Esophagus (tissue), 2 donors: ENCODE data around the gene IRX3. TPM values are rescaled to one million over a fixed set of nuclear protein-coding genes. Genes with fewer than 3 reads are reported as not detected.

Experiments used
- H3K27ac ChIP-seq, 2 donors: one replicate each; pipeline ENCODE4 v1.5.1; 2013; ENCODE audit warnings: low read depth in 2 of 2, mild to moderate bottlenecking in 2 of 2, inconsistent platforms in 1 of 2, low read length in 1 of 2, moderate library complexity in 1 of 2
- H3K27me3 ChIP-seq, 2 donors: one replicate each; pipeline ENCODE4 v1.6.1; 2013; ENCODE audit warnings: low read length in 2 of 2, control low read depth in 1 of 2, mild to moderate bottlenecking in 1 of 2; ENCODE audit not compliant: insufficient read depth in 2 of 2, control insufficient read depth in 1 of 2
- H3K36me3 ChIP-seq, 2 donors: one replicate each; pipeline ENCODE4 v1.6.1; 2013; ENCODE audit warnings: low read length in 1 of 2; ENCODE audit not compliant: control insufficient read depth in 2 of 2, insufficient read depth in 2 of 2
- H3K4me1 ChIP-seq, 2 donors: one replicate each; pipeline ENCODE4 v1.6.1; 2013; ENCODE audit warnings: low read length in 1 of 2; ENCODE audit not compliant: control insufficient read depth in 2 of 2, insufficient read depth in 2 of 2
- H3K4me3 ChIP-seq, 2 donors: one replicate each; pipeline ENCODE4 v1.5.1; 2013; ENCODE audit warnings: low read length in 2 of 2, mild to moderate bottlenecking in 2 of 2, low read depth in 1 of 2, moderate library complexity in 1 of 2
- H3K9me3 ChIP-seq, 2 donors: one replicate each; pipeline ENCODE4 v1.6.1; 2013; ENCODE audit warnings: mild to moderate bottlenecking in 2 of 2, low read depth in 1 of 2, low read length in 1 of 2, moderate library complexity in 1 of 2; ENCODE audit not compliant: control insufficient read depth in 2 of 2, insufficient read depth in 1 of 2
- WGBS, 2 donors: extraction: QIAGEN DNeasy Blood & Tissue Kit; methylation state at CpG; one replicate each; pipeline ENCODE4 v1.1.7; 2013; 5-methylcytosine and 5-hydroxymethylcytosine counted together
- polyA plus RNA-seq, 2 donors: library from polyadenylated mRNA; stranded (reverse); fragments of 200-250 nt; gene quantifications; one replicate each; pipeline ENCODE4 v1.2.3, GENCODE V29; 2013
- donor health status: healthy with polysubstance abuse.
- donor health status: Bipolar disorder and iron deficiency.

The IRX3 gene
- polyA plus RNA-seq, 2 donors = 12.3 to 20.2 TPM

DNA sequence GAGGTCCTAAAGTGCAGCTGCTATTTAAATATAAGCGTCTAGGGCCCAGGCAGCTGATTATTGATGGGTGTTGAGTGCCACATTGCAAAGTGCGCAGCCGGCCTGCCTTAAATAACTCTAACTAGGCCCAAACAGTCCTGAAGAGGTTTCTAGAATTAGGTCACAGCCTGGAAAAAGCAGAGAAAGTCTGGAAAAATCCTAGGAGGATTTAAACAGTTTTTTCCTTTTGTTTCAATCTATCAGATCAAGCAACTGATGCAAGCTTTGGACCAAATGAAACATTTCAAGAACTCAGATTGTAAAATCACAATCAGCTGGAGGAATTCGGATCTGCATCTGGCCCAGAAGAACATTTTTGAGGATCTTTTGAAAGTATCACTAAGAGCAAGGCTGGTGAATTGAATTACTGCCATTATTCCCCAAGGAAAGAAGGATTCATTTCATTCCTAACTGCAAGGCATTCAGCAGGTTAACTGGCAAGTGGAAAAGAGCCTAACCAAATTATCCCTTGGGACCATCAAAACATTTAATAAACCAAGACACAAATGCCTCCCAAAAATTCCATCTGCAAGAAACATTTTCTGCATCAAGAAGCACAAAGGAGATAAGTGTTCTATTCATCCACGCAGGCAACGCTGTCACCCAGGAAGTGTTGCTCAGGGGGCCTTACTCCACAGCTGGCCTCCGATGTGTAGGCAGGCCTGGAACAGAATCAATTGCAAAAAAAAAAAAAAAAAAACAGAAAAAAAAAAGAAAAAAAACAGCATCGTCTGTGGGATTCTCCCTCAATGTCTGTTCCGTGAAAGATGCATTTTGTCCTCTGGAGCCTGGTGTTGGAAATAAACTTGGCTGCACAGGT, 46.1 kb downstream of the IRX3 start:
- no peaks in the 10 kb centered on the region for H3K27me3 ChIP-seq
- no peak overlapping the region for H3K27ac ChIP-seq
- peaks cover 0 to 2% of the 10 kb centered on the region in 2 donors for H3K4me1 ChIP-seq
- no peaks in the 10 kb centered on the region for H3K36me3 ChIP-seq
- H3K4me3 ChIP-seq = no peak overlapping the region
- no peaks in the 10 kb centered on the region for H3K9me3 ChIP-seq
- 69 to 74% methylated on average over 9 of the region's 9 CpGs for WGBS, 2 donors

DNA sequence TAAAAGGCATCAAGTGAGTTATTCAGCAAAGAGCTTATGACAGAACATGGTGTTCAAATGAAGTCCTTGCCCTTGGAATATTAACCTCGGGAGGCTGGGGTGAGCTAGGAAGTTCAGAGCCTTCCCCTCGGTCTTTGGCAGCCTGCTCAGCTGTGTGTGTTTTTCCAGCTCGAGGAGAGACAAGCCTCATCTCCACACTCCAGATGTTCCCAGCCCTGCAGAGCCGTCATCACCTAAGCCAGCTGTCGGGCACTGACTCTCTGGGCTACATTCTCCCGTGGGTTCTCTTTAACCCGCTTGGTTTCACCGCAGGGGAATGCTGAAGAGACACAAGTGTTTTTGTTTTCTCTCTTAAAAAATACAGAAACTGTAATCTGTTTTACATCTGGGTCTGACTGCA, 47.1 kb downstream of the IRX3 start:
- no peaks in the 10 kb centered on the region for H3K27me3 ChIP-seq
- peaks cover 0 to 2% of the 10 kb centered on the region in 2 donors for H3K4me1 ChIP-seq

DNA sequence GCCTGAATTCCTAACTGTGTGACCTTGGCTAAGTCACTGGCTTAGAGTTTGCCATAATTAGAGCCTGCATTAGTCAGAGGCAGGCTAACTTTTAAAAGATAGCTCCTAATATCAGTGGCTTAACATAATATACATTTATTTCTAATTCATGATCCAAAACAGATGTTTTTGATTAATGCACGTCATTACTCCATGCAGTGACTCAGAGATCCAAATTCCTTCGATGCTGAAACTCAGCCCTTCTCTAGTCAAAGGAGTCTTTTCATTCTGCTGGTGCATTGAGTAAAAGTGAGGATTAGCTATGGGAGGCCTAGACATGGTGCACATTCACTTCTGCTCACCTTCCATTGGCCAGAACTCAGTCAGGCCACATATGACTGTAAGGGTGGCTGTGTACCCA, 49.8 kb downstream of the IRX3 start:
- Histone ChIP-seq H3K27ac (no peak overlapping the region), H3K27me3 (no peaks in the 10 kb centered on the region)
- WGBS, 2 donors = 50 to 60% methylated on average over 2 of the region's 2 CpGs

More for the DNA sequence above, 47.1 kb downstream of the IRX3 start:
- no peaks in the 10 kb centered on the region for H3K9me3 ChIP-seq
- no peaks in the 10 kb centered on the region for H3K36me3 ChIP-seq
- no peak overlapping the region for H3K27ac ChIP-seq
- 66 to 67% methylated on average over 8 of the region's 8 CpGs for WGBS, 2 donors
- no peak overlapping the region for H3K4me3 ChIP-seq

DNA sequence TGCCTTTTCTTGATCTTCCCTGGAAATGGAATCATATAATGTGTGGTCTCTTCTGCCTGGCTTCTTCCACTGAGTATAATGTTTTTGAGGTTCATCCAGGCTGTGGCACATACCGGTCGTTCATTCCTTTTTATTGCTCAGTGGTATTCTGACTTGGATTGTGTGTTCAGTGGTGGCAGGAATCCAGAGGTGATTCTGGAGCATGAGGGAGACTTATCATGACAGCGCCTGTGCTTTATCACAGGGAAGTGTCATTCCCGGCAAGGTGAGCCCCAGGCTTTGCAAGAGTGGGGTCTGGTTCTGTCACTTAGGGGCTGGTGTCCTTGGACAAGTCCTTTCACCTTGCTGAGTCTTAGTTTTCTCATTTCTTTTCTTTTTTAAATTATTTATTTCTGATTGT, 53.0 kb downstream of the IRX3 start:
- no peaks in the 10 kb centered on the region for H3K27me3 ChIP-seq
- no peak overlapping the region for H3K4me3 ChIP-seq
- no peak overlapping the region for H3K27ac ChIP-seq
- H3K36me3 ChIP-seq = no peaks in the 10 kb centered on the region
- no peaks in the 10 kb centered on the region for H3K9me3 ChIP-seq
- WGBS, 2 donors = 69 to 73% methylated on average over 4 of the region's 4 CpGs
- no peaks in the 10 kb centered on the region for H3K4me1 ChIP-seq

More for the DNA sequence above, 49.8 kb downstream of the IRX3 start:
- no peaks in the 10 kb centered on the region for H3K4me1 ChIP-seq
- no peak overlapping the region for H3K4me3 ChIP-seq
- H3K36me3 ChIP-seq = no peaks in the 10 kb centered on the region
- no peaks in the 10 kb centered on the region for H3K9me3 ChIP-seq
